HFF-Myc (cell line): Measurements from ENCODE around the gene BMP2K.

Experiments used
- DNase-seq: peaks from one replicate; pipeline ENCODE4 v3.0.0-alpha.2; 2011; ENCODE audit warnings: low read depth; ENCODE audit errors: extremely low read depth
- H3K4me3 ChIP-seq: replicated peaks from 2 replicates; pipeline ENCODE4 v1.5.1; 2011; ENCODE audit warnings: low read depth, mild to moderate bottlenecking, control low read depth, low read length
- TF ChIP-seq, protein P1 (sequence below): IDR thresholded peaks from 2 replicates; pipeline ENCODE4 v1.5.1; 2012; ENCODE audit warnings: mild to moderate bottlenecking, low read depth, low read length, control low read depth; ENCODE audit errors: missing control alignments

The BMP2K gene

GRCh38 chr4:78870056-78870455, 93.9 kb downstream of the BMP2K start:
- H3K4me3 ChIP-seq = no peak overlapping the region
- TF ChIP-seq, protein P1, sequence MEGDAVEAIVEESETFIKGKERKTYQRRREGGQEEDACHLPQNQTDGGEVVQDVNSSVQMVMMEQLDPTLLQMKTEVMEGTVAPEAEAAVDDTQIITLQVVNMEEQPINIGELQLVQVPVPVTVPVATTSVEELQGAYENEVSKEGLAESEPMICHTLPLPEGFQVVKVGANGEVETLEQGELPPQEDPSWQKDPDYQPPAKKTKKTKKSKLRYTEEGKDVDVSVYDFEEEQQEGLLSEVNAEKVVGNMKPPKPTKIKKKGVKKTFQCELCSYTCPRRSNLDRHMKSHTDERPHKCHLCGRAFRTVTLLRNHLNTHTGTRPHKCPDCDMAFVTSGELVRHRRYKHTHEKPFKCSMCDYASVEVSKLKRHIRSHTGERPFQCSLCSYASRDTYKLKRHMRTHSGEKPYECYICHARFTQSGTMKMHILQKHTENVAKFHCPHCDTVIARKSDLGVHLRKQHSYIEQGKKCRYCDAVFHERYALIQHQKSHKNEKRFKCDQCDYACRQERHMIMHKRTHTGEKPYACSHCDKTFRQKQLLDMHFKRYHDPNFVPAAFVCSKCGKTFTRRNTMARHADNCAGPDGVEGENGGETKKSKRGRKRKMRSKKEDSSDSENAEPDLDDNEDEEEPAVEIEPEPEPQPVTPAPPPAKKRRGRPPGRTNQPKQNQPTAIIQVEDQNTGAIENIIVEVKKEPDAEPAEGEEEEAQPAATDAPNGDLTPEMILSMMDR = no peak
- no peak for DNase-seq

- no peak for DNase-seq
- TF ChIP-seq, protein P1 = no peak
- H3K4me3 ChIP-seq = no peak overlapping the region
Observed at GRCh38 chr4:78876568-78877320, 100.6 kb downstream of the BMP2K start.

DNA sequence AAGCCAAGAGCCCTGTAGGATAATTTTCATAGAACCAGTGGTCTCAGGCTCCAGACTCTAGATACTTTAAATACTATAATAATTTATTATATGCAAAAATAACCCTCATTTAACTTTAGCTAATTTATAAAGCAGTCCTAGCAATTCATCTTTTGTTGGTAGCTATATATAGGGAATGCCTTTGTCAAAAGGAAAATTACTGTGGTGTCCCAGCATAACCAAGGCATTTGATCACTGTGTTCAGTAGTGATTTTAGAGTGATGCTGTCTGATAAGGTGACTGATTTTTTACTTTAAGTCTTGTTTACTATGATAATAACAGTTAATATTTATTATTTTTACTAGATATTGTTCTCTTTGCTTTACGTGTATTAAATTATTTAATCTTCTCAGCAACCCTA, 101.9 kb downstream of the BMP2K start:
- no peak overlapping the region for H3K4me3 ChIP-seq
- TF ChIP-seq, protein P1 = no peak
- no peak for DNase-seq

- TF ChIP-seq, protein P1 = no peak
- no peak for DNase-seq
- H3K4me3 ChIP-seq = no peak overlapping the region
Observed at GRCh38 chr4:78880874-78881492, 104.8 kb downstream of the BMP2K start.

GRCh38 chr4:78885598-78885997, 109.4 kb downstream of the BMP2K start:
- no peak overlapping the region for H3K4me3 ChIP-seq
- DNase-seq = no peak
- TF ChIP-seq, protein P1 = no peak

- TF ChIP-seq, protein P1 = no peak
- no peak for DNase-seq
- H3K4me3 ChIP-seq = no peak overlapping the region
Observed at GRCh38 chr4:78889955-78890354, 113.8 kb downstream of the BMP2K start.
